Skeletal muscle tissue (tissue), 4 donors: ENCODE measurements around the gene ROR1. TPM values are rescaled to one million over a fixed set of nuclear protein-coding genes. Genes with fewer than 3 reads are reported as not detected.

ENCODE experiments used
- H3K27ac ChIP-seq: one replicate; pipeline ENCODE4 v1.7.0; 2013; ENCODE audit warnings: mild to moderate bottlenecking, low read depth, low read length, inconsistent platforms
- H3K27me3 ChIP-seq, 3 donors: one replicate each; pipeline ENCODE4 v1.7.0; 2013; ENCODE audit warnings: low read length in 3 of 3; ENCODE audit not compliant: control insufficient read depth in 3 of 3, insufficient read depth in 3 of 3
- H3K36me3 ChIP-seq, 3 donors: one replicate each; pipeline ENCODE4 v1.7.0; 2013; ENCODE audit warnings: low read length in 3 of 3; ENCODE audit not compliant: control insufficient read depth in 3 of 3, insufficient read depth in 3 of 3
- H3K4me1 ChIP-seq, 3 donors: one replicate each; pipeline ENCODE4 v1.7.0; 2013; ENCODE audit warnings: low read length in 3 of 3, mild to moderate bottlenecking in 3 of 3; ENCODE audit not compliant: control insufficient read depth in 3 of 3, insufficient read depth in 3 of 3
- H3K4me3 ChIP-seq, 3 donors: one replicate each; pipeline ENCODE4 v1.7.0; 2013; ENCODE audit warnings: low read length in 3 of 3
- H3K9ac ChIP-seq, 3 donors: one replicate each; pipeline ENCODE4 v1.7.0; 2013; ENCODE audit warnings: low read length in 3 of 3, mild to moderate bottlenecking in 3 of 3, moderate library complexity in 2 of 3, low read depth in 1 of 3
- H3K9me3 ChIP-seq, 3 donors: one replicate each; pipeline ENCODE4 v1.7.0; 2013; ENCODE audit warnings: low read length in 3 of 3; ENCODE audit not compliant: control insufficient read depth in 3 of 3
- total RNA-seq: library from RNA; depleted of rRNA; stranded (reverse); fragments of >200 nt; gene quantifications from one replicate; pipeline ENCODE4 v1.2.3, GENCODE V29; 2014
- donor health status: Osteomylitis.

ROR1 gene
- total RNA-seq, 1 donor from 2014 or later, result 7.8 TPM

- Histone ChIP-seq H3K36me3 (no peaks in the 10 kb centered on the region), H3K4me1 (no peaks in the 10 kb centered on the region), H3K9me3 (no peaks in the 10 kb centered on the region), H3K27ac (no peak overlapping the region), H3K27me3 (no peaks in the 10 kb centered on the region), H3K4me3 (no peak overlapping the region), H3K9ac (no peak overlapping the region)
These were observed 17.0 kb upstream of the ROR1 start for GRCh38 chr1:63756839-63757238.

DNA sequence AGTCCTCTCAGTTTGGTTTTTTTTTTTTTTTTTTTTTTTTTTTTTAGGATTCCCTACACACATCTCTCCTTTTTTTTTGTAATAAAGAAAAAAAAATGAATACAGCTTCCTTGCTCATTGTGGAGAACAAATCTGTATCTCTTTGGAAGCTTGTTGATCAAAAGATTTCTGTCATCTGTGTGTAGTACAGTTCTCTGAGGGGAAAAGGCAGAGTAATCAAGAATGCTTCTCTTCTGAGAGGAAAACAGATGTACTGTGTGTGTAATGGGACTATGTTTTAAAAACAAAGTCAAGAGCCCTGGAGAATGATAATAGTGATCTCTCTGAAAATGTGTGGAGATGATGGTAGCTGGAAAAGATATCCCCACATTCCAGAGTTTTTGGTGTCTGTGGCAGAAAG, 16.5 kb upstream of the ROR1 start:
- no peak overlapping the region for H3K9ac ChIP-seq
- no peak overlapping the region for H3K27ac ChIP-seq
- H3K9me3 ChIP-seq, result no peaks in the 10 kb centered on the region
- H3K4me1 ChIP-seq, result no peaks in the 10 kb centered on the region
- no peak overlapping the region for H3K4me3 ChIP-seq
- H3K27me3 ChIP-seq, result no peaks in the 10 kb centered on the region
- no peaks in the 10 kb centered on the region for H3K36me3 ChIP-seq

GRCh38 chr1:63758791-63759190, 15.0 kb upstream of the ROR1 start:
- no peaks in the 10 kb centered on the region for H3K9me3 ChIP-seq
- no peak overlapping the region for H3K27ac ChIP-seq
- H3K4me3 ChIP-seq, result no peak overlapping the region
- no peaks in the 10 kb centered on the region for H3K36me3 ChIP-seq
- no peaks in the 10 kb centered on the region for H3K27me3 ChIP-seq
- H3K4me1 ChIP-seq, result no peaks in the 10 kb centered on the region
- no peak overlapping the region for H3K9ac ChIP-seq

- Histone ChIP-seq H3K36me3 (no peaks in the 10 kb centered on the region), H3K4me1 (no peaks in the 10 kb centered on the region), H3K4me3 (no peak overlapping the region), H3K9me3 (no peaks in the 10 kb centered on the region), H3K27me3 (no peaks in the 10 kb centered on the region), H3K27ac (no peak overlapping the region), H3K9ac (no peak overlapping the region)
These were observed 14.0 kb upstream of the ROR1 start for GRCh38 chr1:63759778-63760177.

DNA sequence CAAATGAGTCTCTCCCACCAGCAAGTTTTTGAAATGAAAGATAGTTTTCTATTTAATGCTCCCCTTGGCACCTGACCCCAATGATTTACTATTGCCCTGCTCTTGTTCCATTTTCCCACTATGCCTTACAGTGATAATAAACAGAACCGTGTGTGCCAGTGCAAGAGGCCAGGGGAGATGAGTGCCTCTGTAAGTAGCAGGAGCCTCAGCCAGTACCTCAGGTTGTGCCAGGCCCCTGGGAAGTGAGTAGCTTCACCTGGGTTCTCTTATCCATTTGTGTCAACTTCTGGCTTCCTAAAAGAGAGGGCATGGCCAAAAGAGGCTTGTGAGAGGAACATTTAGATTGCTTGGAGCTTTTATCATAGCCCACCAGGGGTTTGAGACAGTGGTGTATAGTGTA, 3.4 kb upstream of the ROR1 start:
- H3K36me3 ChIP-seq, result no peaks in the 10 kb centered on the region
- H3K9me3 ChIP-seq, result no peaks in the 10 kb centered on the region
- peaks cover 0 to 7% (median 2%) of the 10 kb centered on the region in 3 donors for H3K27me3 ChIP-seq
- peaks cover 3 to 11% (median 9%) of the 10 kb centered on the region in 3 donors for H3K4me1 ChIP-seq
- no peak overlapping the region for H3K27ac ChIP-seq
- H3K9ac ChIP-seq, result no peak overlapping the region
- H3K4me3 ChIP-seq, result no peak overlapping the region

DNA sequence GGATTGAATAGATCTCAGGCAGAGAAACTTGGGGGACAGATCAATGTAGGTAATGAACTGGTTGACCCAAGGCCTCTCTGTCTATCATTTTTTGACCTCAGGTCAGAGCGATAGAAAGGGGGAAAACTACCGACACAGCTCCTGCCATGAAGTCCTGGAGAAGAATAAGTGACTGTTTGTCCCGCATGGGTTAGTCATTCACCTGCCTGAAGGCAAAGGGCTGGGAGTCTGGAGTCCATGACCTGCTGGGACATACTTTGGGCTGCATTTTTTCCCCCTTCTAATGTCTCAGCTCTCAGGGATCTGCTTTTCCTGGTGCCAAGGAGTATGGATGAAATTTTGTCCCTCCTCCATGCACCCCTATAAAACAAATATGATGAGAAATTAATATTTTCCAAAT, 1.6 kb upstream of the ROR1 start:
- Histone ChIP-seq H3K9ac (no peak overlapping the region), H3K27ac (no peak overlapping the region), H3K9me3 (no peaks in the 10 kb centered on the region), H3K36me3 (no peaks in the 10 kb centered on the region), H3K27me3 (peaks cover 0 to 7% (median 2%) of the 10 kb centered on the region in 3 donors), H3K4me3 (no peak overlapping the region), H3K4me1 (peaks cover 3 to 12% (median 9%) of the 10 kb centered on the region in 3 donors)

GRCh38 chr1:63772876-63773275, 941 bp upstream of the ROR1 start:
- Histone ChIP-seq H3K36me3 (no peaks in the 10 kb centered on the region), H3K4me1 (peaks cover 3 to 12% (median 9%) of the 10 kb centered on the region in 3 donors), H3K27ac (no peak overlapping the region), H3K9ac (no peak overlapping the region), H3K27me3 (peaks cover 0 to 7% (median 2%) of the 10 kb centered on the region in 3 donors), H3K9me3 (no peaks in the 10 kb centered on the region), H3K4me3 (no peak overlapping the region)

- Histone ChIP-seq H3K36me3 (no peaks in the 10 kb centered on the region), H3K27ac (peak overlapping the region; percentile 54), H3K4me3 (peak overlapping the region; percentile 60 to 77 (median 73)), H3K4me1 (peaks cover 3 to 12% (median 9%) of the 10 kb centered on the region in 3 donors), H3K27me3 (peaks cover 0 to 7% (median 2%) of the 10 kb centered on the region in 3 donors), H3K9ac (peak overlapping the region; percentile 44 to 79 (median 75)), H3K9me3 (no peaks in the 10 kb centered on the region)
These were observed 362 bp upstream of the ROR1 start for GRCh38 chr1:63773496-63773814.

- Histone ChIP-seq H3K4me1 (peaks cover 3 to 12% (median 9%) of the 10 kb centered on the region in 3 donors), H3K27ac (peak overlapping the region; percentile 17), H3K27me3 (peaks cover 0 to 7% (median 2%) of the 10 kb centered on the region in 3 donors), H3K36me3 (no peaks in the 10 kb centered on the region), H3K9me3 (no peaks in the 10 kb centered on the region), H3K9ac (peak overlapping the region; percentile 43 to 85 (median 70)), H3K4me3 (peak overlapping the region; percentile 76 to 79 (median 77))
These were observed 1.0 kb downstream of the ROR1 start for GRCh38 chr1:63774617-63775417.

DNA sequence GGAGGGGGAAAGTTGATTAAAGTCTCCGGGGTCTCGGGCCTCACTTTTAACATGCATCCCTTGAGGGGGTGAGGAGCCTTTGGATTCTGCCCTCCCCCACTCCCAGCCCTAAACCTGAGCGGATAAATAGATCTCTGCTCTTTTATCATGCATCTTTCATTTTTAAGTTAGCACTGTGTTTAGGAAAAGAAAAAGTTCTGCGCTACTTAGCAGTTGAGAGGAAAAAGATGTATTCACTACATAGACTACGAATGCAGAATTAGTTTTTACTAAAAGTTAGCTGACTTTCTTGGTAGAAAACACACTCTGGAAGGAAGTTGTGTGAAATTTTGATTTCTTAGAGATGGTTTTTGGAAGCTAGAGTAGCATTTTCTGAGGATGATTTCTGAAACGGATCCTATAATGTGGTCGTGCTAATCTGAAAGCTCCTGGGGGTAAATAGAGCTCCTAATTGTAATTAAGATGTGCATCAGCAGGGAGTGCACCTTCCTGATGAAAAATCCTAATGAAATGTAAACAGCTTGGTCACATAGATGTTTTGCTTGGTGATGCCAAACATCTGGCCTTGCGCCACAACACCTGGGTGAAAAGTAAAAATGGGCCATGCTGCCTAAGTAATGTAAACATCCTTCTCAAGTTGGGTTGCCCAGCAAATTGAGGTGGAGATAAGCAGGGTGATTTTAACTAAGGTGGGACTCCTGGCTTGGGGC, 1.8 kb downstream of the ROR1 start:
- Histone ChIP-seq H3K27ac (no peak overlapping the region), H3K4me1 (peaks cover 3 to 12% (median 9%) of the 10 kb centered on the region in 3 donors)

More for the DNA sequence above, 1.8 kb downstream of the ROR1 start:
- H3K4me3 ChIP-seq, result peak overlapping the region; percentile 76 to 79 (median 77)
- H3K9me3 ChIP-seq, result no peaks in the 10 kb centered on the region
- peak overlapping the region; percentile 43 to 85 (median 70) for H3K9ac ChIP-seq
- peaks cover 0 to 7% (median 2%) of the 10 kb centered on the region in 3 donors for H3K27me3 ChIP-seq
- no peaks in the 10 kb centered on the region for H3K36me3 ChIP-seq
